Activated CD4-positive, alpha-beta T cell treated with anti-CD3 and anti-CD28 coated beads for 24 hours (primary cell): ENCODE results near the gene MDGA2.

Experiments
- DNase-seq, 2 donors: peaks; one replicate each; pipeline ENCODE4 v3.0.0-alpha.2; 2020; ENCODE audit warnings: low read depth in 2 of 2

The MDGA2 gene

GRCh38 chr14:47120645-47121044 lies 554.8 kb downstream of the MDGA2 start:
- DNase-seq, result no peak

- no peak for DNase-seq
Measured at GRCh38 chr14:47103771-47104170, 571.6 kb downstream of the MDGA2 start.

- DNase-seq, result no peak
Measured at GRCh38 chr14:47102472-47102871, 572.9 kb downstream of the MDGA2 start.

GRCh38 chr14:47085678-47086077 lies 589.7 kb downstream of the MDGA2 start:
- DNase-seq, result no peak

GRCh38 chr14:47065326-47065725 lies 610.1 kb downstream of the MDGA2 start:
- no peak for DNase-seq

- DNase-seq, result no peak
Measured at GRCh38 chr14:47060050-47060449, 615.4 kb downstream of the MDGA2 start.

- no peak for DNase-seq
Measured at GRCh38 chr14:47057364-47057763, 618.0 kb downstream of the MDGA2 start.

- no peak for DNase-seq
Measured at GRCh38 chr14:47044841-47045240, 630.6 kb downstream of the MDGA2 start.

- no peak for DNase-seq
Measured at GRCh38 chr14:47040550-47040949, 634.9 kb downstream of the MDGA2 start.

GRCh38 chr14:47039336-47039735 lies 636.1 kb downstream of the MDGA2 start:
- no peak for DNase-seq

- no peak for DNase-seq
Measured at GRCh38 chr14:47022721-47023120, 652.7 kb downstream of the MDGA2 start.

GRCh38 chr14:47020500-47020899 lies 654.9 kb downstream of the MDGA2 start:
- no peak for DNase-seq

GRCh38 chr14:47012533-47013280 lies 662.7 kb downstream of the MDGA2 start:
- no peak for DNase-seq

- no peak for DNase-seq
Measured at GRCh38 chr14:47009615-47010014, 665.8 kb downstream of the MDGA2 start.

- no peak for DNase-seq
Measured at GRCh38 chr14:47008732-47009131, 666.7 kb downstream of the MDGA2 start.

GRCh38 chr14:46999661-47000060 lies 675.7 kb downstream of the MDGA2 start:
- DNase-seq, result no peak

- no peak for DNase-seq
Measured at GRCh38 chr14:46989566-46989965, 685.8 kb downstream of the MDGA2 start.

- no peak for DNase-seq
Measured at GRCh38 chr14:46988312-46988711, 687.1 kb downstream of the MDGA2 start.

- no peak for DNase-seq
Measured at GRCh38 chr14:46985529-46986380, 689.6 kb downstream of the MDGA2 start.

- no peak for DNase-seq
Measured at GRCh38 chr14:46973295-46973694, 702.1 kb downstream of the MDGA2 start.

- no peak for DNase-seq
Measured at GRCh38 chr14:46964378-46964777, 711.0 kb downstream of the MDGA2 start.

GRCh38 chr14:46951103-46951502 lies 724.3 kb downstream of the MDGA2 start:
- no peak for DNase-seq

- DNase-seq, result no peak
Measured at GRCh38 chr14:46940611-46941010, 734.8 kb downstream of the MDGA2 start.
